GM18909 (cell line): Measurements from ENCODE around the gene CEP164.

Experiments used
- ATAC-seq: cut with Tn5 transposase; IDR thresholded peaks from one replicate; pipeline ENCODE4 v1.9.1; 2021; ENCODE audit warnings: mild to moderate bottlenecking; ENCODE audit not compliant: unreplicated experiment, poor library complexity

CEP164 gene

DNA sequence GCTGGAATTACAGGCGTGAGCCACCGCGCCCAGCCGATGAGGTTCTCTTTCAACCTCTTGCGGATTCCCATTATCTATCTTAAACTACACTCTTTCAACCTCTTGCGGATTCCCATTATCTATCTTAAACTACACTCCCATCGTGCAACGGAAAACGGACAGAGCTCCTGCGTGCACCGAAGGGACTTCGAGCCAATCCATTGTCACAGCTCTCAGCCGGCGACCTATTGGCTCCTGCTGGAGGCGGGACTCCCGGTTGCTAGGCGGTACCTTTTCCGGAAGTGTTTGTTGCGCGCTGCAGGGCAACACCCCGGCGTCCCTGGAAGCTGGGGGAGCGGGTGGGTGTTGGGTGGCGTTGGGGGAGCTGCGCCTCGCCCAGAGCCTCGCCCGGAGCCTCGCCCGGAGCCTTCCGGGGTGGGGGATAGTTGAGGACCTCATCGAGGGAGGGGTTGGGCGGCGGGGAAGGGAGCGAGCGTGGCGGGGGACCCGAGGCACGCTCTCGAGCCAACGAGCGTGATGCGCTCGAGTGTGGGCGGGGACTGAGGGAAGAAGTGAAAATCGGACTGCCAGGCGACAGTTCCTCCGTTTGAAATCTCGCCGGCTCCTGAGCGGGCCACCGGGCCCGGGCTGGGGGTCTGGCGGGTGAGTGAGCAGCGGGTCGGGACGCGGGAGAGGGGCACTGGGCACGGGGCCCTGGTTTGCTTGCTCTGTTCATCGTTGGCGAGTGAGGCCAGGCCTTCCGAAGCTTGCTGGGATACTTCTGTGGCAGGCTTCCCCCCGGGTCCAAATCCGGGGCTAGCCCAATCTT, at the start of gene CEP164:
Gene CEP164 (plus strand): TSS at position 288 of the 808 bp plus-strand sequence. CDS start 10,733 bp downstream, outside the sequence.
- peak; percentile 96 for ATAC-seq

DNA sequence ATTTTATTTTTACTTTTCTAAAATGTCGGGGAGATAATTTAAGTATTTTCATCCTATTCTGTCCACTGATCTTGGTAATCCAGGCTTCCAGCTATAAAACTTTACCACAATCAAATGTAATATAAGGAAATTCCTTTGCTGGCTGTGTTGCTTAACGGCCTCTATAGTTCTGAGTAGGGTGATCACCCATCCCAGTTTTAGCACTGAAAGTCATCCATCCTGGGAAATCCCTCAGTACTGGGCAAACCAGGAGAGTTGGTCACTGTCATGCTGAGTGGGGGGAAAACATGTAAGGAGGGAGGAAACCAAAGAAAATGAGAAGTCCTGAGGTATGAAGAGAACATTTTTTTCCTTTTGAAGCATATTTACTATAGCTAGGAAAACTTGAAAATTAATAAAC, 49.3 kb upstream of the CEP164 start:
- ATAC-seq, result no peak

DNA sequence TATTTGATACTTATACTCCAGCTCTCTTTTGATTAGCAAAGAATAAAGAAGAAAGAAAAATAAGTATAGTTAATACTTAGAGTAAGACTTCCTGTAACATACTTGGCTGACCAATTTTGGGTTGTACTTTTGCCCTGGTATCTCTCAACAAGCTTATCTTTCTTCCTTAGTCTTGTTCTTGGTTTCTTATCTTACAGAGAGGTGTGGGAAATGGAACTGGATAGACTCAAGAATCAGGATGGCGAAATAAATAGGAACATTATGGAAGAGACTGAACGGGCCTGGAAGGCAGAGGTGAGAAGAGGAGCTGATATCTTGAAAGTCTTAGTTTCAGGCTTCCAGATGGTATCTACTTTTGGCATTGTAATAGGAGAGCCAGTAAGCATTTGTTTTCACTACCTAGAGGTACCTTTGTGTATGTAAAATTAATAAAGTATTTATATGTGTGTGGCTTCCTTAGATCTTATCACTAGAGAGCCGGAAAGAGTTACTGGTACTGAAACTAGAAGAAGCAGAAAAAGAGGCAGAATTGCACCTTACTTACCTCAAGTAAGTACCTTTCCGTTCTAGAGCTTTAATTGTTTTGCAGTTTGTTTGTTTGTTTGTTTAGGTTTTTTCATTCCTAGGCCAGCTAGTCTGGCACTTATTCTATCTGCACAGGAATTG, 47.8 kb upstream of the CEP164 start:
- no peak for ATAC-seq

DNA sequence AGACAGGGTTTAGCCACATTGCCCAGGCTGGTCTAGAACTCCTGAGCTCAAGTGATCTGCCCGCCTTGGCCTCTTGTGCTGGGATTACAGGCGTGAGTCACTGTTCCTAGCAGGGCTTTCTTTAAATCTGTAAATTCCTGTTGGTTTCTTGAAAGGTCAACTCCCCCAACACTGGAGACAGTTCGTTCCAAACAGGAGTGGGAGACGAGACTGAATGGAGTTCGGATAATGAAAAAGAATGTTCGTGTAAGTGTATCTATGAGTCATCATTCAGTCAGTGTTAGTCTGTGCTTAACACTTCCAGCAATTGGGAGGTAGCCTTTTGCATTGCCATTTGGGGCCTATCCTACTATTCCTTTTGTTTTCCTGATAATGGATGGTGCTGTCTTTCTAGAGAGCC, 46.5 kb upstream of the CEP164 start:
- ATAC-seq, result no peak

DNA sequence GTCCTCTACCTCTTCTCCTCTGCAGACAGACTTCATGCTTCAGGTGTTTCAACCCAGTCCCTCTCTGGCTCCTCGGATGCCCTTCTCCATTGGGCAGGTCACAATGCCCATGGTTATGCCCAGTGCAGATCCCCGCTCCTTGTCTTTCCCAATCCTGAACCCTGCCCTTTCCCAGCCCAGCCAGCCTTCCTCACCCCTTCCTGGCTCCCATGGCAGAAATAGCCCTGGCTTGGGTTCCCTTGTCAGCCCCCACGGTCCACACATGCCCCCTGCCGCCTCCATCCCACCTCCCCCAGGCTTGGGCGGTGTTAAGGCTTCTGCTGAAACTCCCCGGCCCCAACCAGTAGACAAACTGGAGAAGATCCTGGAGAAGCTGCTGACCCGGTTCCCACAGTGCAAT, 45.8 kb upstream of the CEP164 start:
- ATAC-seq, result no peak

DNA sequence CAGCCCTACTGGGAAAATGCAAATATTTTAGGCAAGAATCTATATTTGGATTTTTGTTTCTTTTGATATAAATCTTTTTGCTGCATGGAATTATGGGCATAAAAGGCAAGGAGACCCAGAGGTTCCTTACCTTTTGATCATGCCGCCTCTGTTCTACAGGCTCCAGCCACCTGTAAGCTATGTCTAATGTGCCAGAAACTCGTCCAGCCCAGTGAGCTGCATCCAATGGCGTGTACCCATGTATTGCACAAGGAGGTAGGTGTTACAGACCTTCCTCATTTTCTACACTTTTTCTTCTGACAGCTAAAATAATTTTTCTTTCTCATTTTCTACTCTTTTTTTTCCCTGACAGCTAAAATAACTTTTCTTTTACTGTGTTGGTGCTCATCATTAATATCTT, 44.7 kb upstream of the CEP164 start:
- ATAC-seq, result no peak

DNA sequence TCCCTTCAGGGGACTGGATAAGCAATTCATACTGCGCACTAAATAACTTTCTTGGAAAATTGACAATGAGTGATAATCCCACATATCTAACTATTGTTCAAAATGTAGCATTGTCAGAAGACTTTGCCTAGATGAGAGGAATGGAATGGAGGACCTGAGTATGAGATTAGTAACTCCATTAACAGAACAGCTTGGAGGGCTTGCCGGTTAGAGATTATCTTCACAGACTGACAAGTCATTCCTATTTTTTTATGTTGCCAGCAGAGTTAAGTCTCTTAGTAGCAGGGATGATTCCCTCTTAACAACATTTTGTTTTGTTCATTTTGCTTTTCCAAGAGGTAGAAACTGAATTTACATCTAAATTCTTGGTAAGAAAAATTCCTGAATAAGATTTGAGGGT, 43.6 kb upstream of the CEP164 start:
- no peak for ATAC-seq

DNA sequence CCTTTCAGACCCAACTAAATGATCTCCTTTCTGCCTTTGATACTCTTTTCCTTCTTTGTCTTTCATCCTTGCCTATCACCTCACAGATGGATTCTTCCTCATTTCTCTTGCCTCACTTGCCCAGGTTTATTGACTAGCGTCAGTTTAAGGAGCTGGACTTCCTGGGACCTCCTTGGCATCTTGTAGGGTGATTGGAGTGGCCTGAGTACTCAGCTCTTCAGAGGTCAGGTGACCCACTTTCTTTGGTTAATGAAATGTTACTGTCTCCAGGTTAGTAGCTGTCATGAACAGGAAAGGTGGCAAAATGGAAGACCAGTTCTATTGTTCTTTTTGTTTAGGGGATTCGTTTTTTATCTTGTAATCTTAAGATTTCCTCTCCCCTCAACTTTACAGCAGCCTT, 41.1 kb upstream of the CEP164 start:
- no peak for ATAC-seq

DNA sequence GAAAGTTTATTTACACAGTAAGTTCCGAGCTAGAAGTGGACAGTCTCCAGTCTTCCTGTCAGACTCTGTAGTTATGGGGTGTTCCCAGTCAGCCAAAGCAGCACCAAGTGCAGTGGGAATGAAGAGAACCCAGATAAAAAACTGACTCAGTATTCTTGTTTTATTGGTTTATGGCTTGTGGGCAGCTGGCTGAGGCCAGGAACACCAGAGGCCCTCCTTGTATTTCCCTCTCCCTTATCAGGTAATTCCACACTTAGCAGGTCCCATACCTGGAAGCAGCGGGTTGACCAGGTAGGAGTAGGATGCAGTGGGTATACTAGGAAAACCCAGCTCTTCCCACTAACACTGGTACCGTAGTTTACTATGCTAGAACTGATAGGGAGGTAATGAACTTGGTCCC, 40.0 kb upstream of the CEP164 start:
- ATAC-seq, result no peak

DNA sequence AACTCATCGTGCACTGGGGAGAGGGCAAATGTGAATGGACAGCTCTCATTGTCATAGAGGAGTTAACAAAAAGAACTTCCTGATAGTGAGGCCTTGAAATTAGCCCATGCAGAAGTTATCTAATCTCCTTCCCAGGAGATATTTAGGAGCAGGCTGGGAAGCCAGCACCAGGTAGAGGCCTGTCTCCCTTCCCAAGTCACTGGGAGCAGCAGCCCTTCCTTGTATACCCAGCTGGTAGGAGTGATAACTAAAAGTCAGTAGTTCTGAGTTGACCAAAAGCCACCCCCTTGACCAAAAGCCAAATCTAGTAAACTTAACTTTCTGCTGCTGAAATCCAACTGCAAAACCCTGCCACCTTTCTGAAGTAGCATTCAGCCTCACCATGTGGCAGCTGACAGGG, 37.9 kb upstream of the CEP164 start:
- no peak for ATAC-seq

DNA sequence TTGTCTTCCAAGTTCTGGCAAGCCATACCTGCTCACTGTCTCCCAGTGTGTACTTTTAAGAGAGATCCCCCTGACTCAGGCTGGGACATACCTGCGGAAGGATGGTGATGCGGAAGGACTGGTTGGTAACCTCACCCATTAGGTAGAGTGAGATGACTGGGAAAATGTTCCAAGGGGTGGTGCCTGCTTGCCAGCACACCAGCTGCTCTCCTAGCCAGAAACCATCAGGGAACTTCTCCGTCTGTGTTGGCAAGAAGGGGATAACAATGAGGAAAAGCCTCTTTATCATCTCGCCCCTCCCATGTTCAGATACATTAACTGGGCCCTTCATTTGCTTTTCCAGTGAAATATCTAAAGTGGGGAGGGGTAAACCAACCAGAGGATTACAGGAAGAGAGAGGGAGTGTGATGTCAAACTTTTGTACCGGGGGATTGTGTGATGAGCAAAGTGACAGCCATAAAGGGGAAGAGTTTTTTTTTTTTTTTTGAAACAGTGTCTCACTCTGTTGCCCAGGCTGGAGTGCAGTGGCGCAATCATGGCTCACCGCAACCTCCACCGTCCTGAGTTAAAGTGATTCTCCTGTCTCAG, 36.8 kb upstream of the CEP164 start, which contains the start of gene BACE1-AS:
Gene BACE1-AS (plus strand): TSS at position 538 of the 588 bp plus-strand sequence.
- ATAC-seq, result no peak

DNA sequence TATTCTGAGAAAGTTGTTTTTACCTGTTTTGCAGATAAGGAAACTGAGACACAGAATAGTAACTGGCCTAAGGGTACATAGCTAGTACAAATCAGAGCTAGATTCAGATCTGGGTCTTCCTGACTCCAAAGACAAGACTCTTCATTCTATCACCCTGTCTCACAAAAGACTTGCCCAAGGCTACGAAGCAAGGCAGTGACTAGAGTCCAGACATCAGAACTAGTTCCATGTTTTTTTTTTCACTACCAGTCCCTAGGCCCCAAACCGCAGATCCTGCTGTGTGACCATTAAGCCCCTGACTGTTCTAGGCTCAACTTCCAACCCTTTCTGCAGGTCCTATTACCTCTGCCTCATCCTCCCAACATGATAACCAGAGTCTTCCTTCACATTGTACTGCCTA, 35.0 kb upstream of the CEP164 start:
- no peak for ATAC-seq

DNA sequence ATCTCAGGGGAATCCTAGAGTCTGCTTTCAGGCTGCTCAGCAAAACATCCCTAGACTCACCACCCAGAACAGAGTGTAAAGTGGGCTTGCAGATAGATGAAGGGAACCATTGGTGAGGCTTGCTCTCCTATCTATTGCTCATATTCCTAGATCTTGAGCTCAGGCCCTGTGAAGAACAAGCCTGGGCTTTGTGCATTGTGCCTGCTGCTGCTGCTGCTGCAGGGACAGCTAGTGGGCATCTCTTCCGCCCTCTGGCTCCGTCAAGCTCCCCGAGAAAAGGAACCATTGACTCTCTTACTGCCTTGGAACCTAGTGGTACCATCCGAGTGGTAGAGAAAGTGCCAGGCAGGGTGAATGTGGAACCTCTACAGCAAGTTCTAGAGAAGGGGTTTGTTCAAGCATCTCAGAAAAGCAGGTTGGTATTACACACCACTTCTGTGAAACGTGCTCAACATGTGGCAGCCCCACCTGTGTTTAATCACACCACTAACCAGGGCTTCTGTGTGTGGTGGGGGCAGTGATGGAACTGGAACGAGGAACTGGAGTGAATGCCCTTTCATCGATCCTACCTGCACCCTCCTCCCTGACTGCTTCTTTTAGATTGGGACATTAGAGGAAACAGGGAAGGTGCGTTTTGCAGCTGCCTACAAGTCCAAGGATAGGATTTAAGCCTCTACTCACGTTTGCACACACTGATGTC, 32.1 kb upstream of the CEP164 start:
- no peak for ATAC-seq

DNA sequence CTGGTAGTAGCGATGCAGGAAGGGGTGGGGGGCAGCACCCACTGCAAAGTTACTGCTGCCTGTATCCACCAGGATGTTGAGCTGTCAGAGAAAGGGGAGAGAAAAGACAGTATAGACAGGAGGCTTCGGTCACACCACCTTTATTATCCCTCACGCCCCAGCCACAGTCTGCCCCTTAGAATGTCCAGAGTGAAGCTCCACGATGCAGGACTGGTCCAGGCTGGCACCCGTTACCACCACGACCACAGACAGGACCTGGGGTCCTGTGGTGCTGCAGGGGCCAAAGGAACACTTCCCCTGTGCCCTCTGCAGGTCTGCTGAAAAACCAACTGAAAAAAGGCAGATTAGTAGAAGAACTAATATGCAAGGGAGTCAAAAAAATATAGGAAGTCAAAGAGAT, 30.8 kb upstream of the CEP164 start:
- ATAC-seq, result no peak

DNA sequence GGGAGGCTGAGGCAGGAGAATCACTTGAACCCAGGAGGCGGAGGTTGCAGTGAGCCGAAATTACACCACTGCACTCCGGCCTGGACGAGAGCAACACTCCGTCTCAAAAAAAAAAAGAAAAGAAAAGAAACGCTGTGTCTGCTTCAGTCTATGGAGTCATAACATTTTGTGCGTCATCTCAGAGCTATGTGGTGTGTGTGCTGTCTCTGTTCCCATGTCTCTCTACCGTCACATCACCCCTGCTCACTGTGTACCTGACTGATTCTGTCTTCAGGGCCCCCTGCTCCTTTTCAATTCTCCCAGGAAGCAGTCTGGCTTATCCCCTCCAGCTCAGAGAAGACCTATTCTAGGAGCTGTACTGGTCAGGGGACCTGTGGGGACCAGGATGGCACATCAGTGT, 29.5 kb upstream of the CEP164 start:
- no peak for ATAC-seq

DNA sequence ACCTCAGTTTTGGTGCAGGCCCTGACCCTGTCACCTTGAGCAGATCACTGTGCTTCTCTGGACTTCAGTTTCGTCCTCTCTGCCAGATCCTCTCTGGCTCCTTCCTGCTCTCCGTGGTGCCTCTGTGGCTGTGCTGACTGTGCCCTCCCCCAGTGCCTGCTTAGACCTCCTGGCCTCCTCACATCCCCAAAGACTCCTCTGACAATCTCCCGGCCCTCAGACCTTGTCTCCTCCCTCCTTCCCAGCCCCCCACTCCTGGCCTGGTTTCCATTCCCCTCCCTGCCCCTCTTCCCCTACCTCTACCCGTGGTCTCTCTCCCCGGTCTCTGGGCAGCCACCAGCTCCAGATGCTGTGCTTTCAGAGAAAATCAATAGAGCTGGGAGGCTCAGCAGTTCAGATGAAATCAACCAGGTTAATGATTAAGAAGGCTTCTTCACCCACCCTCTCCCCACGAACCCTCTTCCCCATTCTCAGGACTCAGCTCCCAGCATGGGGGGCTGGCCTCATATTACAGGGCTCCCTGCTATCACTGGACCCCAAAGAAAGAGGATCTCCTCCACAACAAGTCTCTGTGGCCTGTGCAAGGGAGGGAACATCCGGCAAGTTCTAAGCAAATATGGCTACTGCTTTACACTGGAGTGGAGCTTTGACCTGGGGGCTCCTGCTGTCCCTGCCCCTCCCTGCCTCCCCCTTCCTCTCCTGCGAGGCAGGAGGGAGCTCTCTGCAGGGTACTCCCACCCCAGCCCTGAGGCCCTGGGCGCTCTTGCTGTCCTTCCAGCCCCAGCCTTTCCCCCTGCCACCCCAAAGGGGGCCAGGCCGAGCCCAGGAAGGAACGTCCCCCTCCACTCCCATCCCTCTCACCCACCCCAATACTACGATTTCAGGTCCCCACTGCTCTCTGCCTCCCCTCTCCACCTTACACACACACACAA, 28.0 kb upstream of the CEP164 start:
- no peak for ATAC-seq

DNA sequence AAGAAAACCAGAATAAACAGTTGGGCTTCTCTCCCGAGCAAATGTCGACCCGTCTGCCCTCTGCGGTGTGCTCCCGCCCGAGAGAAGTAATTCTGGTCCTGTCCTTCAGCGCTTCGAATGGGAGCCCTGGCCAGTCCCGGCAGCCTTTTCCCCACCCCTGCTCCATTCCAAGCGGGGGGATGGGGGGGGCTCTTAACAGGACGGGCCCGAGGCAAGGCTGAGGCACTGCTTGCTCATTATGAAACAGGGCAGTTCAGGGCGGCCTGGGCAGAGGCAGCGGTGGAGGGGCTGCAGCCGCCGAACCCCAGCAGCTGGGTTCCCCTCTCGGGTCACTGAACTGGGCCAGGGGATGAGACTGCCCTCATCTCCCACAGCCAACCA, 27.4 kb upstream of the CEP164 start:
- ATAC-seq, result no peak

DNA sequence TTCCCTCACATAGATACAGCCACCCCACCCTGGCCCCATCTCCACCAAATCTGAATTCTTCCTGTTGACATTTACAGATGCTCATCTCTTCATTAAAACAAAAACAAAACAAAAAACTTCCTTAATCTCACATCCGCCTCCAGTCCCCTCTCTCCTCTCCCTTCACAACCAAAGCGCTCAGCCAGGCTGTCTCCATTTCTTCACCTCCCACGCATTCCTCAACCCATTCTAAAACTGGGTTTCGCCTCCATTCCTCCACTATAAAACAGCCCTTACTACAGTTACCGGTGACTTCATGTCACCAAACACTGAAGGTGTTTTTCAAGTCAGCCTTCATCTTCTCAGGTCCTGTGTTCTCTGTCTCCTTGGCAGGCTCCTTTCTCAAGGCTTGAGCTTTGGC, 26.9 kb upstream of the CEP164 start:
- no peak for ATAC-seq

DNA sequence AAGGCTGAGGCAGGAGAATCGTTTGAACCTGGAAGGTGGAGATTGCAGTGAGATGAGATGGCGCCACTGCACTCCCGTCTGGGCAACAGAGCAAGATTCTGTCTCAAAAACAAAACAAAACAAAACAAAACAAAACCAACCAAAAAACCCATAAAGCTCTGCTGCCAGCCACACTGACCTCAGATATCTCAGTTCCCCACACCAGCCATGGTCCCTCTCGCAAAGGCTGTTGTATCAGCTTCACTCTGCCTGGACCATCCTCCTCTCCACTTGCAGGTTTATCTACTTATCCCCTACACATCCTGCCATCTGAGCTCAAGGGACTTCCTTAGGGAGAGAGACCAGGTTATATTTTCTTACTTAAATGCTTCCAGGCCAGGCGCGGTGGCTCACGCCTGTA, 25.4 kb upstream of the CEP164 start:
- ATAC-seq, result no peak

DNA sequence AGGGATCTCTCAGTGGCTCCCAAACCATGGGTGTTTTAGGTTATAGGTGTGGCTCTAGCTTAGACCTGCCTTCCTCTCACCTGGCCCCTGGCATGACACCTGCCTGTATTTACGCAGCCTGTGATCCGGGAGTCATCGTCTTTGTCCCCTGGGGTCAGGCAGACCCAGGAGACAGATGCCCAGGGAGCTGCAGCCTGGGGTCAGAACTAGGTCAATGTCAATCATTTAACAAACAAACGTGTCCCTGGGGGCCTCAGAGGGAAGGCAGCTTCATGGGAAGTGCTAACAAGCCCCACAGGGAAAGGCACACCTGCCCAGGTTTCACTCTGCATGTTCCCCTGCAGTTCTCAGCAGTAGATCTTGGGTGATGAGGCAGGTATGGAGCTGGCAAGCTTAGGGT, 24.6 kb upstream of the CEP164 start:
- no peak for ATAC-seq
